SK-N-SH (cell line): ENCODE data around the gene ALKBH1. TPM values are rescaled to one million over a fixed set of nuclear protein-coding genes. Genes with fewer than 3 reads are reported as not detected.

Experiments
- CTCF ChIA-PET: fragments of 300-600, 350-600 bp; formaldehyde crosslinking; extraction: SDS; loops from one replicate; lab custom pipeline; 2021; lab: Yijun Ruan, JAX
- POLR2A ChIA-PET: fragments of 350-600 bp; sonication (Branson Sonifier 250); formaldehyde crosslinking; extraction: SDS; loops from one replicate; lab custom pipeline; 2020; ENCODE audit warnings: antibody characterized with exemption, inconsistent platforms; lab: Yijun Ruan, JAX
- DNase-seq: peaks from one replicate; pipeline ENCODE4 v3.0.0; 2012
- H2AFZ ChIP-seq: fragments of 200-600 bp; sonication (generic); 2 replicates; pipeline ENCODE4 v1.8.1; 2016; ENCODE audit warnings: antibody characterized with exemption, mild to moderate bottlenecking, low read depth
- H3F3A ChIP-seq: fragments of 200-600 bp; sonication (generic); replicated peaks from 2 replicates; pipeline ENCODE3; 2016; ENCODE audit warnings: antibody characterized with exemption, mild to moderate bottlenecking; ENCODE audit not compliant: insufficient read depth
- H3K27ac ChIP-seq, 2 experiments: fragments of 200-500 bp in 1 of 2; fragments of 200-600 bp in 1 of 2; sonication (Bioruptor generic) in 1 of 2; sonication (generic), shearing (Covaris generic) in 1 of 2; 2 replicates each; pipeline versions ENCODE4 v1.5.1 to v1.6.1; 2014 to 2016; ENCODE audit warnings: low read depth in 2 of 2, inconsistent platforms in 1 of 2, low read length in 1 of 2, mild to moderate bottlenecking in 1 of 2, mixed read lengths in 1 of 2
- H3K27me3 ChIP-seq: fragments of 200-600 bp; sonication (generic), shearing (Covaris generic); 2 replicates; pipeline ENCODE4 v1.6.1; 2016; ENCODE audit warnings: mixed run types; ENCODE audit not compliant: insufficient read depth
- H3K36me3 ChIP-seq, 2 experiments: fragments of 200-500 bp in 1 of 2; fragments of 200-600 bp in 1 of 2; sonication (Bioruptor generic) in 1 of 2; sonication (generic) in 1 of 2; replicated peaks in 1 of 2; 2 replicates each; pipeline versions ENCODE3 to v1.5.1; 2014 to 2016; ENCODE audit warnings: low read length in 1 of 2, mild to moderate bottlenecking in 1 of 2; ENCODE audit not compliant: insufficient read depth in 2 of 2, control insufficient read depth in 1 of 2
- H3K4me1 ChIP-seq, 2 experiments: fragments of 200-500 bp in 1 of 2; fragments of 200-600 bp in 1 of 2; sonication (Bioruptor generic) in 1 of 2; sonication (generic), shearing (Covaris generic) in 1 of 2; 2 replicates each; pipeline versions ENCODE4 v1.5.1 to v1.6.1; 2014 to 2016; ENCODE audit warnings: low read depth in 1 of 2, low read length in 1 of 2, mixed run types in 1 of 2; ENCODE audit not compliant: insufficient read depth in 2 of 2, control insufficient read depth in 1 of 2
- H3K4me2 ChIP-seq: fragments of 200-600 bp; sonication (generic), shearing (Covaris generic); 2 replicates; pipeline ENCODE4 v1.6.1; 2017; ENCODE audit warnings: mixed run types
- H3K4me3 ChIP-seq, 2 experiments: fragments of 200-500 bp in 1 of 2; fragments of 200-600 bp in 1 of 2; sonication (Bioruptor generic) in 1 of 2; sonication (generic), shearing (Covaris generic) in 1 of 2; 2 replicates each; pipeline versions ENCODE4 v1.5.1 to v1.8.1; 2014 to 2016; ENCODE audit warnings: low read depth in 2 of 2, inconsistent platforms in 1 of 2, low read length in 1 of 2, mild to moderate bottlenecking in 1 of 2, mixed read lengths in 1 of 2, moderate library complexity in 1 of 2
- H3K79me2 ChIP-seq: fragments of 200-600 bp; sonication (generic); 2 replicates; pipeline ENCODE4 v1.8.1; 2017; ENCODE audit warnings: mild to moderate bottlenecking; ENCODE audit not compliant: insufficient read depth
- H3K9ac ChIP-seq: fragments of 200-600 bp; sonication (generic); 2 replicates; pipeline ENCODE4 v1.6.1; 2017; ENCODE audit warnings: mixed run types
- H3K9me2 ChIP-seq: fragments of 200-600 bp; sonication (generic); 2 replicates; pipeline ENCODE4 v1.6.1; 2017; ENCODE audit warnings: mixed run types
- H3K9me3 ChIP-seq: fragments of 200-600 bp; sonication (generic); 2 replicates; pipeline ENCODE4 v1.6.1; 2017; ENCODE audit warnings: mixed run types, mild to moderate bottlenecking, moderate library complexity
- H4K20me1 ChIP-seq: fragments of 200-600 bp; sonication (generic); 2 replicates; pipeline ENCODE4 v1.6.1; 2017; ENCODE audit warnings: mild to moderate bottlenecking, mixed run types; ENCODE audit not compliant: insufficient read depth
- CHD2 ChIP-seq: fragments of 150-350 bp; IDR thresholded peaks from 2 replicates; pipeline ENCODE4 v1.6.1; 2018; ENCODE audit warnings: low read length; ENCODE audit not compliant: partially characterized antibody
- CTCF ChIP-seq: fragments of 200-600 bp; sonication (generic); IDR thresholded peaks from 2 replicates; pipeline ENCODE4 v1.6.1; 2017; ENCODE audit warnings: antibody characterized with exemption, mild to moderate bottlenecking, moderate library complexity
- FOSL2 ChIP-seq: IDR thresholded peaks from 2 replicates; pipeline ENCODE4 v1.4.0; 2012; ENCODE audit warnings: low read depth, mild to moderate bottlenecking, moderate library complexity, borderline replicate concordance
- GABPA ChIP-seq: IDR thresholded peaks from 2 replicates; pipeline ENCODE4 v1.4.0; 2012; ENCODE audit warnings: low read depth, mild to moderate bottlenecking
- GATA2 ChIP-seq: sonication (generic); formaldehyde crosslinking; IDR thresholded peaks from 2 replicates; pipeline ENCODE4 v1.5.0; 2020; ENCODE audit warnings: mild to moderate bottlenecking, missing genetic modification reagents
- MEF2A ChIP-seq: IDR thresholded peaks from 2 replicates; pipeline ENCODE4 v1.4.0; 2012; ENCODE audit warnings: low read depth, borderline replicate concordance
- POLR2AphosphoS5 ChIP-seq: IDR thresholded peaks from 2 replicates; pipeline ENCODE4 v1.6.1; 2012; ENCODE audit warnings: low read depth, low read length
- REST ChIP-seq: IDR thresholded peaks from 2 replicates; pipeline ENCODE4 v1.6.1; 2012; ENCODE audit warnings: mild to moderate bottlenecking, low read depth, low read length, moderate library complexity
- TAF1 ChIP-seq: IDR thresholded peaks from 2 replicates; pipeline ENCODE4 v1.6.1; 2012; ENCODE audit warnings: low read depth, mild to moderate bottlenecking, low read length, moderate library complexity, borderline replicate concordance
- TCF12 ChIP-seq: IDR thresholded peaks from 2 replicates; pipeline ENCODE4 v1.4.0; 2012
- TEAD4 ChIP-seq: IDR thresholded peaks from 2 replicates; pipeline ENCODE4 v1.4.0; 2012; ENCODE audit warnings: mild to moderate bottlenecking, borderline replicate concordance; ENCODE audit not compliant: insufficient read depth
- WGBS: methylation state at CpG from one replicate; pipeline ENCODE4 v1.1.6; 2017; ENCODE audit warnings: low lambda C conversion rate; 5-methylcytosine and 5-hydroxymethylcytosine counted together
- polyA plus RNA-seq, 3 experiments: library from polyadenylated mRNA; depleted of rRNA; stranded (reverse); fragments of >200 nt; gene quantifications; 2 replicates each; pipeline ENCODE4 v1.2.3, GENCODE V29; 2012
- TF ChIP-seq, protein P1 (sequence below): IDR thresholded peaks from 2 replicates; pipeline ENCODE4 v1.4.0; 2012; ENCODE audit warnings: low read depth, borderline replicate concordance

ALKBH1 gene
- polyA plus RNA-seq, 1 of the 3 experiments (the other 2 are of a cell fraction) = 10.7 TPM

DNA sequence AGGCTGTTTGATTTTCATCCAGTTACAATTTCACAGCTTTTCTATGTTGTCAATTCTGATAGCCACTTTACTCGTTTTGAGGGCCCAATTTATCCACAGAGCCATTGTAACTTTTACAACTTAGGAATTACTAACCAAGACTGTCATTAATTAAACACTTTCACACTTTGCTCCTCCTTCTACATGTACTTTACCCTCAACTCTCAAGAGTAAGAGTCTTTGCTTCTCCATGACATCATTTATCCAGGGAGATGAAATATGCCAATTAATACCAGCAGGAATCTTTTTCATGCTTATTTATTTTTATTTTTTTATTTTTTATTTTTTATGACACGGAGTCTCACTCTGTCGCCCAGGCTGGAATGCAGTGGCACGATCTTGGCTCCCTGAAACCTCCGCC lies 13.6 kb upstream of the ALKBH1 start:
- no peak overlapping the region for H3K27ac ChIP-seq
- CTCF ChIA-PET = no interaction called here
- no peaks in the 10 kb centered on the region for H3K4me1 ChIP-seq
- H2AFZ ChIP-seq = no peak overlapping the region
- peaks cover 46% of the 10 kb centered on the region for H3F3A ChIP-seq
- H3K9me3 ChIP-seq = no peaks in the 10 kb centered on the region
- 97% methylated on average over 5 of the region's 5 CpGs for WGBS
- no peak overlapping the region for H3K4me3 ChIP-seq
- TF ChIP-seq MEF2A (no peak), CTCF (no peak), TEAD4 (no peak), FOSL2 (no peak), TAF1 (no peak), TCF12 (no peak)
- TF ChIP-seq, protein P1, sequence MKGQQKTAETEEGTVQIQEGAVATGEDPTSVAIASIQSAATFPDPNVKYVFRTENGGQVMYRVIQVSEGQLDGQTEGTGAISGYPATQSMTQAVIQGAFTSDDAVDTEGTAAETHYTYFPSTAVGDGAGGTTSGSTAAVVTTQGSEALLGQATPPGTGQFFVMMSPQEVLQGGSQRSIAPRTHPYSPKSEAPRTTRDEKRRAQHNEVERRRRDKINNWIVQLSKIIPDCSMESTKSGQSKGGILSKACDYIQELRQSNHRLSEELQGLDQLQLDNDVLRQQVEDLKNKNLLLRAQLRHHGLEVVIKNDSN = no peak
- TF ChIP-seq, all 33 proteins: peak for 0
- Histone ChIP-seq H3K9ac (no peak overlapping the region), H3K27me3 (no peaks in the 10 kb centered on the region), H3K79me2 (0 out of 2 replicates have a peak, but pooled peaks cover 9% of the 10 kb centered on the region), H3K36me3 (peaks cover 57 to 75% of the 10 kb centered on the region in 2 experiments), H4K20me1 (no peaks in the 10 kb centered on the region), H3K9me2 (no peaks in the 10 kb centered on the region), H3K4me2 (no peak overlapping the region)
- POLR2A ChIA-PET = no interaction called here
- no peak for DNase-seq

DNA sequence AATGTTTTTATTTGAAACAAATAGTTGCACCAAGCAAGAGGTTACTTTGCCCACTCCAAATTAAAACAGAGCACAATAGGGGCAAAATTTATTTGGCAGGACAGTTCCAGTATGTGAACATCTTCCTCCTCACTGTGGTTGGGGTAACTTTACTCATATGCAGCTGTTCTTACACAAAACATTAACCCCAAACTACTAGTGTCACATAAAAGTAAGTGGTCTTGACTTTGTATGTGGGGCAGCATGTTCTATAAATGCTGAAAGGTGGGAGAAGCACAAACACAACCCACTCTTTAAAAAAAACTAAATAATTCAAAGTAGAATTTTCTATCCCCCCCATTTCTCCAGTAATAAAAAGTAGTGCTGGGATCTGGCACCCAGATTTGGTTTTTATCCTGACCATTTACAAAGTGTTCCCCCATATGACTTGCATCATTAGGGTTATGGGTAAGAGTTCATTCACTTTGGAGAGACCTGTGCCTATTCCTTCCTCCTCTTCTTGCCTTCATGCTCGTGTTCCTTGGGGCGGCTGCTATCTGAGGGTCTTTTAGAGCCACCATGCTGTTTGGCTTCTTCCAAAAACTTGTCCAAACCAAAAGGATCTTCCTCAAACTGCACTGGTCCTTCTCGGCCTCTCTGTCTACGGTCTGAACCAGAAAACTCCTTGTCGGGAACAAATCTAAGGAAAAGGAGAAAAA lies 9.9 kb upstream of the ALKBH1 start:
- no peaks in the 10 kb centered on the region for H3K4me1 ChIP-seq

More for the DNA sequence above, 9.9 kb upstream of the ALKBH1 start:
- no peak overlapping the region for H2AFZ ChIP-seq
- WGBS = 95% methylated on average over 5 of the region's 5 CpGs
- DNase-seq = no peak
- H3K9me2 ChIP-seq = no peaks in the 10 kb centered on the region
- POLR2A ChIA-PET = no interaction called here
- no peaks in the 10 kb centered on the region for H4K20me1 ChIP-seq
- peaks cover 59 to 67% of the 10 kb centered on the region in 2 experiments for H3K36me3 ChIP-seq
- peaks cover 46% of the 10 kb centered on the region for H3F3A ChIP-seq
- H3K79me2 ChIP-seq = peaks cover 26% of the 10 kb centered on the region
- H3K4me2 ChIP-seq = no peak overlapping the region
- no peak for TF ChIP-seq REST
- TF ChIP-seq CTCF = no peak
- no peak for TF ChIP-seq CHD2
- TF ChIP-seq POLR2AphosphoS5 = peak; percentile 24; the same call in 1 of the 2 replicates
- no peak for TF ChIP-seq GATA2 (CRISPR knock-in tag)
- TF ChIP-seq GABPA = no peak
- no peaks in the 10 kb centered on the region for H3K27me3 ChIP-seq
- H3K4me3 ChIP-seq = no peak overlapping the region
- H3K27ac ChIP-seq = no peak overlapping the region
- H3K9ac ChIP-seq = no peak overlapping the region
- no peaks in the 10 kb centered on the region for H3K9me3 ChIP-seq
- CTCF ChIA-PET = no interaction called here
